Measurements from ENCODE around the gene AP5S1. TPM values are rescaled to one million over a fixed set of nuclear protein-coding genes. Genes with fewer than 3 reads are reported as not detected.

Gene AP5S1
- total and polyA plus RNA-seq, 12 donors = 9.6 to 50.3 (median 23.0) TPM

DNA sequence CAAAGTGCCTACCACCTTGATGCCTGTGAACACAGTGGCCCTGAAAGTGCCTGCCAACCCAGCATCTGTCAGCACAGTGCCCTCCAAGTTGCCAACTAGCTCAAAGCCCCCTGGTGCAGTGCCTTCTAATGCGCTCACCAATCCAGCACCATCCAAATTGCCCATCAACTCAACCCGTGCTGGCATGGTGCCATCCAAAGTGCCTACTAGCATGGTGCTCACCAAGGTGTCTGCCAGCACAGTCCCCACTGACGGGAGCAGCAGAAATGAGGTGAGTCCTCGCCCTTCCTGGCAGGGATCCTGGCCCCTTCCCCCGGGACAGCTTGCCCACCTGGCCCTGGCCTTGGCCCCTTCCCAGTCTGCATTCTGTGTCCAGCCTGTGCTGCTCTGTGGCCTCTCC is 44.2 kb downstream of the AP5S1 start:
- WGBS, 4 donors = 75 to 95% (median 76%) methylated on average over 3 to 5 of the region's 5 CpGs
- intact Hi-C loops (cut with DNase I) = no loop called here
- Histone ChIP-seq H3K9me3 (replicated peaks in 1 of 3) (no peaks in the 10 kb centered on the region), H3K27me3 (no peaks in the 10 kb centered on the region), H3K36me3 (replicated peaks in 1 of 2) (peaks cover 0 to 76% of the 10 kb centered on the region in 2 donors), H3K4me3 (no peak overlapping the region), H3K4me1 (replicated peaks in 1 of 2) (no peaks in the 10 kb centered on the region), H3K27ac (no peak overlapping the region)
- DNase-seq = no peak
- no peak for TF ChIP-seq POLR2A (IDR thresholded peaks at IDR 0.05)
- TF ChIP-seq, protein P1, sequence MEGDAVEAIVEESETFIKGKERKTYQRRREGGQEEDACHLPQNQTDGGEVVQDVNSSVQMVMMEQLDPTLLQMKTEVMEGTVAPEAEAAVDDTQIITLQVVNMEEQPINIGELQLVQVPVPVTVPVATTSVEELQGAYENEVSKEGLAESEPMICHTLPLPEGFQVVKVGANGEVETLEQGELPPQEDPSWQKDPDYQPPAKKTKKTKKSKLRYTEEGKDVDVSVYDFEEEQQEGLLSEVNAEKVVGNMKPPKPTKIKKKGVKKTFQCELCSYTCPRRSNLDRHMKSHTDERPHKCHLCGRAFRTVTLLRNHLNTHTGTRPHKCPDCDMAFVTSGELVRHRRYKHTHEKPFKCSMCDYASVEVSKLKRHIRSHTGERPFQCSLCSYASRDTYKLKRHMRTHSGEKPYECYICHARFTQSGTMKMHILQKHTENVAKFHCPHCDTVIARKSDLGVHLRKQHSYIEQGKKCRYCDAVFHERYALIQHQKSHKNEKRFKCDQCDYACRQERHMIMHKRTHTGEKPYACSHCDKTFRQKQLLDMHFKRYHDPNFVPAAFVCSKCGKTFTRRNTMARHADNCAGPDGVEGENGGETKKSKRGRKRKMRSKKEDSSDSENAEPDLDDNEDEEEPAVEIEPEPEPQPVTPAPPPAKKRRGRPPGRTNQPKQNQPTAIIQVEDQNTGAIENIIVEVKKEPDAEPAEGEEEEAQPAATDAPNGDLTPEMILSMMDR (IDR thresholded peaks at IDR 0.05) = no peak

DNA sequence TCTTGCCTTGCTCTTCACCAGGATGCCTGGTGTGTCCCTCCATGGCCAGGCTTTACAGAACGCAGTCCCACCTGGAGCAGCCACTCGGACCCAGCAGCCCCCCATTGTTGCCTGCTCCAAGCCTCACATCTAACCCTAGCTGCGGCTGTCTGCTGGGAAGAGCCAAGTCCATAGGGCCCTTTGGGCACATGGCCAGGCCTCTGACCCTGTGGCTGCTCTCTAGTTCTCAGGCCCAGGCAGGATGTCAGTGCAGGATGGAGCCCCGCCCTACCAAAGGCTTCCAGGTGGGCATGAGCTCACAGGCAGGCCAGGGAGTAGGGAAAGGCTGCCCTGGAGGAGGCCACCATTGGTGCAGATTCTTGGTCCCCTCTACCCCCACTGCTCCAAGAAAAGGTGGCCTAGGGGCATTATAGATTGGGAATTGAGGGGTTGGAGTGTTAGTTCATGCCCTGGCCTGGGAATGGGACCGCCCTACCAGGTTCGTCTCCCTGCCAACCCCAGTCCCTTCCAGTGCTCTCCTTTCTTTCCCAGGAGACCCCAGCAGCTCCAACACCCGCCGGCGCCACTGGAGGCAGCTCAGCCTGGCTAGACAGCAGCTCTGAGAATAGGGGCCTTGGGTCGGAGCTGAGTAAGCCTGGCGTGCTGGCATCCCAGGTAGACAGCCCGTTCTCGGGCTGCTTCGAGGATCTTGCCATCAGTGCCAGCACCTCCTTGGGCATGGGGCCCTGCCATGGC is 45.0 kb downstream of the AP5S1 start:
- peaks cover 0 to 80% of the 10 kb centered on the region in 2 donors for H3K36me3 ChIP-seq (replicated peaks in 1 of 2)
- TF ChIP-seq, protein P1 (IDR thresholded peaks at IDR 0.05) = no peak
- no peak for TF ChIP-seq POLR2A (IDR thresholded peaks at IDR 0.05)

DNA sequence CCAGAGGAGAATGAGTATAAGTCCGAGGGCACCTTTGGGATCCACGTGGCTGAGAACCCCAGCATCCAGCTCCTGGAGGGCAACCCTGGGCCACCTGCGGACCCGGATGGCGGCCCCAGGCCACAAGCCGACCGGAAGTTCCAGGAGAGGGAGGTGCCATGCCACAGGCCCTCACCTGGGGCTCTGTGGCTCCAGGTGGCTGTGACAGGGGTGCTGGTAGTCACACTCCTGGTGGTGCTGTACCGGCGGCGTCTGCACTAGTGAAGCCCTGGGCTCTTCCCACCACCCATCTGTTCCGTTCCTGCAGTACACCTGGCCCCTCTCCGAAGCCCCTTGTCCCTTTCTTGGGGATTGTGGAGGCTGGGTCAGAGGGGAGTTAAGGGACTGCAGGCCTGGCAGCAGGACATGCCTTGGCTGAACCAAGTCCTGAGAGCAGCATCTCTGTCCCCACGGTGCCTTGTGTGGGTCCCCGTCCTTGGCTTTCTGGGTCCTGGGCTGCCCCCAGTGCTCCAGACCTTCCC is 45.6 kb downstream of the AP5S1 start:
- peaks cover 0 to 74% of the 10 kb centered on the region in 2 donors for H3K36me3 ChIP-seq (replicated peaks in 1 of 2)
- no peaks in the 10 kb centered on the region for H3K4me1 ChIP-seq (replicated peaks in 1 of 2)
- H3K27me3 ChIP-seq = no peaks in the 10 kb centered on the region
- no peaks in the 10 kb centered on the region for H3K9me3 ChIP-seq (replicated peaks in 1 of 3)
- H3K27ac ChIP-seq = no peak overlapping the region
- intact Hi-C loops (cut with DNase I) = no loop called here
- H3K4me3 ChIP-seq = no peak overlapping the region
- no peak for DNase-seq
- TF ChIP-seq POLR2A (IDR thresholded peaks at IDR 0.05) = no peak
- TF ChIP-seq, protein P1 (IDR thresholded peaks at IDR 0.05) = no peak
- 80 to 96% (median 95%) methylated on average over 4 to 14 of the region's 14 CpGs for WGBS, 4 donors

More for the DNA sequence above, 45.0 kb downstream of the AP5S1 start:
- Histone ChIP-seq H3K4me3 (no peak overlapping the region), H3K9me3 (replicated peaks in 1 of 3) (no peaks in the 10 kb centered on the region), H3K4me1 (replicated peaks in 1 of 2) (no peaks in the 10 kb centered on the region), H3K27me3 (no peaks in the 10 kb centered on the region), H3K27ac (no peak overlapping the region)
- intact Hi-C loops (cut with DNase I) = no loop called here
- 87 to 100% (median 92%) methylated on average over 6 to 14 of the region's 14 CpGs for WGBS, 4 donors
- no peak for DNase-seq

DNA sequence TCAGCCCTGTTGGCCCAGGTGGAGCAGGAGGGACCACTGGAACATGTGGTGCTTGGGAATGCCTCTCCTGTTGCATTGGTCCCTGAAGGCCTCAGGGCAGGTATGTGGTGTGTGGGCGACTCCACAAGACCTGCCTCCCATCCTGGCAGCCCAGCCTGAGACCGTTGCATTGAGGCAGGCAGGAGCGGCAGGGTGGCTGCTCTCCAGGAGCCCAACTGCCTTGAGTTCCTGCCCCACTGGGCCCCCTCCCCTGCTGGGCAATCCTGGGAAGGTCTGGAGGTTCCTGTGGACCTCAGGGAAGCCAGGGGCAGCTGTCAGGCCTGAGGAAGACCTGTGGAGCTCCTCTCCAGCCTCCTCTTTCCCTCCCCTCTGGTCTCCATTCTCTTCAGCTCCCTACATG is 46.1 kb downstream of the AP5S1 start:
- DNase-seq = no peak
- TF ChIP-seq, protein P1 (IDR thresholded peaks at IDR 0.05) = no peak
- no peak for TF ChIP-seq POLR2A (IDR thresholded peaks at IDR 0.05)
- H3K27me3 ChIP-seq = no peaks in the 10 kb centered on the region
- no peaks in the 10 kb centered on the region for H3K9me3 ChIP-seq (replicated peaks in 1 of 3)
- no peak overlapping the region for H3K27ac ChIP-seq
- intact Hi-C loops (cut with DNase I) = no loop called here
- 78 to 92% (median 91%) methylated on average over 2 to 3 of the region's 3 CpGs; no CpG with 5 or more reads in 1 of the 4 donors for WGBS, 4 donors
- H3K36me3 ChIP-seq (replicated peaks in 1 of 2) = peaks cover 0 to 69% of the 10 kb centered on the region in 2 donors
- no peak overlapping the region for H3K4me3 ChIP-seq
- H3K4me1 ChIP-seq (replicated peaks in 1 of 2) = no peaks in the 10 kb centered on the region

Data from adrenal gland (tissue), 12 donors.